IMR-90 (cell line): ENCODE data around the gene PPP2R5A. TPM values are rescaled to one million over a fixed set of nuclear protein-coding genes. Genes with fewer than 3 reads are reported as not detected.

Experiments used
- ATAC-seq: fragments of 200-7000 bp; cut with Tn5 transposase; 2 replicates; pipeline ENCODE4 v1.9.1; 2020; ENCODE audit warnings: low read depth, mild to moderate bottlenecking, moderate library complexity
- BruUV-seq: library from RNA; stranded (reverse); fragments of 400-500 nt; replicated peaks from 2 replicates; lab custom pipeline; 2021; lab: Mats Ljungman, UMichigan
- CTCF ChIA-PET: fragments of 300-600 bp; formaldehyde crosslinking; extraction: SDS; loops from one replicate; lab custom pipeline; 2021; ENCODE audit warnings: antibody characterized with exemption; lab: Yijun Ruan, JAX
- POLR2A ChIA-PET: fragments of 300-600 bp; sonication (Branson Sonifier 250); formaldehyde crosslinking; loops from one replicate; lab custom pipeline; 2022; ENCODE audit warnings: antibody characterized with exemption; ENCODE audit not compliant: unreplicated experiment; lab: Charles Lee
- DNase-seq: peaks from one replicate; pipeline ENCODE4 v3.0.0; 2013
- H2AFZ ChIP-seq: replicated peaks from 2 replicates; pipeline ENCODE3; 2013; ENCODE audit warnings: low read length, mild to moderate bottlenecking; ENCODE audit not compliant: poor library complexity
- H2AK5ac ChIP-seq: 2 replicates; pipeline ENCODE4 v1.6.1; 2013; ENCODE audit warnings: low read depth, low read length, inconsistent platforms
- H2AK9ac ChIP-seq: replicated peaks from 2 replicates; pipeline ENCODE3; 2013; ENCODE audit warnings: mild to moderate bottlenecking, low read depth, low read length, moderate library complexity; ENCODE audit not compliant: poor library complexity
- H2BK120ac ChIP-seq: 2 replicates; pipeline ENCODE4 v1.6.1; 2013; ENCODE audit warnings: low read depth, low read length, inconsistent platforms
- H2BK15ac ChIP-seq: 3 replicates; pipeline ENCODE4 v1.6.1; 2013; ENCODE audit warnings: low read depth, low read length, inconsistent platforms
- H2BK20ac ChIP-seq: 2 replicates; pipeline ENCODE4 v1.6.1; 2013; ENCODE audit warnings: low read depth, mild to moderate bottlenecking, inconsistent platforms, low read length, moderate library complexity
- H2BK5ac ChIP-seq: 2 replicates; pipeline ENCODE4 v1.6.1; 2013; ENCODE audit warnings: mild to moderate bottlenecking, low read depth, low read length, inconsistent platforms; ENCODE audit not compliant: poor library complexity, severe bottlenecking
- H3K14ac ChIP-seq: replicated peaks from 2 replicates; pipeline ENCODE4 v1.6.1; 2013; ENCODE audit warnings: low read depth, low read length, inconsistent platforms
- H3K18ac ChIP-seq: 2 replicates; pipeline ENCODE4 v1.6.1; 2013; ENCODE audit warnings: low read depth, low read length, control low read depth
- H3K23ac ChIP-seq: 2 replicates; pipeline ENCODE4 v1.6.1; 2013; ENCODE audit warnings: low read depth, low read length, inconsistent platforms
- H3K27ac ChIP-seq: 2 replicates; pipeline ENCODE4 v1.5.1; 2013; ENCODE audit warnings: mild to moderate bottlenecking, control low read depth, low read length; ENCODE audit not compliant: insufficient read depth
- H3K27me3 ChIP-seq: 2 replicates; pipeline ENCODE4 v1.6.1; 2013; ENCODE audit warnings: low read length; ENCODE audit not compliant: control insufficient read depth, insufficient read depth
- H3K36me3 ChIP-seq: 2 replicates; pipeline ENCODE4 v1.6.1; 2013; ENCODE audit warnings: low read length, mixed read lengths; ENCODE audit not compliant: control insufficient read depth, insufficient read depth
- H3K4ac ChIP-seq: 2 replicates; pipeline ENCODE4 v1.6.1; 2013; ENCODE audit warnings: low read depth, low read length, inconsistent platforms
- H3K4me1 ChIP-seq: 2 replicates; pipeline ENCODE4 v1.6.1; 2013; ENCODE audit warnings: low read length, mixed read lengths; ENCODE audit not compliant: control insufficient read depth, insufficient read depth
- H3K4me2 ChIP-seq: 2 replicates; pipeline ENCODE4 v1.6.1; 2013; ENCODE audit warnings: low read depth, mild to moderate bottlenecking, control low read depth, low read length, moderate library complexity
- H3K4me3 ChIP-seq: 2 replicates; pipeline ENCODE4 v1.5.1; 2013; ENCODE audit warnings: low read depth, mild to moderate bottlenecking, control low read depth, low read length, moderate library complexity; ENCODE audit not compliant: insufficient read depth
- H3K56ac ChIP-seq: 2 replicates; pipeline ENCODE4 v1.6.1; 2013; ENCODE audit warnings: low read length, inconsistent platforms; ENCODE audit not compliant: insufficient read depth; ENCODE audit errors: extremely low read depth
- H3K79me1 ChIP-seq, 2 experiments: 2 replicates each; pipeline ENCODE4 v1.6.1; 2013; ENCODE audit warnings: low read length in 2 of 2, inconsistent platforms in 1 of 2, low read depth in 1 of 2
- H3K9ac ChIP-seq: 2 replicates; pipeline ENCODE4 v1.6.1; 2013; ENCODE audit warnings: low read depth, low read length, control low read depth
- H3K9me1 ChIP-seq: 2 replicates; pipeline ENCODE4 v1.6.1; 2013; ENCODE audit warnings: low read length, inconsistent platforms; ENCODE audit not compliant: insufficient read depth
- H3K9me3 ChIP-seq: 2 replicates; pipeline ENCODE4 v1.6.1; 2013; ENCODE audit warnings: low read length; ENCODE audit not compliant: control insufficient read depth, insufficient read depth
- H4K20me1 ChIP-seq: 2 replicates; pipeline ENCODE4 v1.6.1; 2013; ENCODE audit warnings: low read length, inconsistent platforms; ENCODE audit not compliant: insufficient read depth
- H4K5ac ChIP-seq: 2 replicates; pipeline ENCODE4 v1.6.1; 2013; ENCODE audit warnings: mild to moderate bottlenecking, low read depth, low read length, control low read depth
- H4K8ac ChIP-seq, 2 experiments: 2 replicates each; pipeline ENCODE4 v1.6.1; 2013; ENCODE audit warnings: low read depth in 2 of 2, low read length in 2 of 2, control low read depth in 1 of 2, inconsistent platforms in 1 of 2
- H4K91ac ChIP-seq: 2 replicates; pipeline ENCODE4 v1.6.1; 2013; ENCODE audit warnings: low read depth, low read length, inconsistent platforms; ENCODE audit not compliant: insufficient read depth
- MAFK ChIP-seq: IDR thresholded peaks from 2 replicates; pipeline ENCODE4 v1.6.1; 2012; ENCODE audit warnings: low read depth, low read length, improper control_type of control experiment
- WGBS, 2 experiments: methylation state at CpG; one replicate each; pipeline versions ENCODE4 v1.1.5 to v1.1.7; 2013; ENCODE audit warnings: missing lambda C conversion rate in 2 of 2; ENCODE audit not compliant: insufficient read length in 1 of 2; ENCODE audit errors: extremely low coverage in 2 of 2; 5-methylcytosine and 5-hydroxymethylcytosine counted together
- dilution Hi-C: fragments of 300-500 bp; cut with HindIII; formaldehyde crosslinking; loops from one replicate; pipeline ENCODE4 v1.14.3; 2018; ENCODE audit warnings: low sequenced_read_pairs; ENCODE audit not compliant: unreplicated experiment
- in situ Hi-C: fragments of 300-500 bp; cut with MboI; formaldehyde crosslinking; loops from 3 replicates; pipeline ENCODE4 v1.14.3; 2019; ENCODE audit warnings: low sequenced_read_pairs, inconsistent platforms, mixed read lengths
- intact Hi-C: fragments of 100-400 bp; cut with micrococcal nuclease; formaldehyde crosslinking; loops from 2 replicates; pipeline ENCODE4 v1.10.0; 2022
- polyA plus RNA-seq, 3 experiments: library from polyadenylated mRNA; depleted of rRNA; stranded (reverse); fragments of >200 nt; gene quantifications; 2 replicates each; pipeline ENCODE4 v1.2.3, GENCODE V29; 2012; ENCODE audit warnings: low replicate concordance in 1 of 3
- total RNA-seq: library from RNA; depleted of rRNA; stranded (reverse); fragments of >200 nt; gene quantifications from 2 replicates; pipeline ENCODE4 v1.2.3, GENCODE V29; 2012

PPP2R5A gene
- total and polyA plus RNA-seq, 2 of the 4 experiments (the other 2 are of a cell fraction): 8.4 to 12.6 TPM

DNA sequence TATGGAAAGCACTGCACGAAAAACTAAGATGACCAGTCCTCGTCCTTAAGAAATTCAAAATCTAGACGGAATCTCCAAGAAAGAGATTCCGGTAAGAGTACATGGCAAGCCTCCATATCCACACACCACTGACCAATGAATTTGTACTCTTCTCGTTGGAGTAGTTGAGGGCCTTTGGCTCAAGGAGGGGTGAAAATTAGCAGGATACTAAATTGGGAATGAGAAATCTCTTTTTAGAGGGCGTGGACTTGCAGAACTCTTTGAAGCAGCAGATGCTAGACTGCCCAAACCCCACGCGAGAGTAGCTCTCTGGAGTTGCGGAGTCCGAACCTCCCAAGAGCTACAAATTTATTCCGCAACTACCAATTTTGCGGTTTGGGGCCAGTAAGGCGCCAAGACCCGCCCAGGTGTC is 872 bp upstream of the PPP2R5A start:
- TF ChIP-seq MAFK: no peak
- WGBS, 2 experiments: 3% methylated on average over 6 of the region's 14 CpGs; no CpG with 5 or more reads in 1 of the 2 experiments
- H2AK5ac ChIP-seq: no peak overlapping the region
- peaks cover 4% of the 10 kb centered on the region for H3K4me1 ChIP-seq
- no peaks in the 10 kb centered on the region for H3K27me3 ChIP-seq
- H4K8ac ChIP-seq: peak overlapping the region in 1 of 2 experiments; percentile 75; a peak in 1 of 4 replicates
- BruUV-seq: no TSS peak
- no peak overlapping the region for H3K18ac ChIP-seq
- no peak overlapping the region for H2BK5ac ChIP-seq
- peak overlapping the region; percentile 72 for H3K4me2 ChIP-seq
- H2AK9ac ChIP-seq: peak overlapping the region; percentile 77
- peaks cover 15% of the 10 kb centered on the region; the same call in 1 of the 2 replicates for H4K20me1 ChIP-seq
- H3K79me1 ChIP-seq: peaks cover 8 to 31% of the 10 kb centered on the region in 2 experiments; a peak in 2 of 4 replicates
- intact Hi-C loops (no loop called here), in situ Hi-C loops (no loop called here), dilution Hi-C loops (no loop called here)
- H3K4me3 ChIP-seq: peak overlapping the region; percentile 85
- no peaks in the 10 kb centered on the region for H3K9me3 ChIP-seq
- H3K4ac ChIP-seq: no peak overlapping the region; the same call in 1 of the 2 replicates
- H2BK120ac ChIP-seq: no peak overlapping the region
- no peak overlapping the region for H3K56ac ChIP-seq
- no peak overlapping the region for H2BK15ac ChIP-seq
- H3K36me3 ChIP-seq: no peaks in the 10 kb centered on the region
- DNase-seq (peak; percentile 16), ATAC-seq (no peak)
- POLR2A ChIA-PET: no interaction called here
- peak overlapping the region; percentile 42 for H3K9ac ChIP-seq
- H4K91ac ChIP-seq: peak overlapping the region; percentile 7; the same call in 1 of the 2 replicates
- H3K9me1 ChIP-seq: no peaks in the 10 kb centered on the region; the same call in 1 of the 2 replicates
- H2BK20ac ChIP-seq: no peak overlapping the region
- peak overlapping the region; percentile 71; the same call in 1 of the 2 replicates for H3K27ac ChIP-seq
- H3K23ac ChIP-seq: peak overlapping the region; percentile 11; the same call in 1 of the 2 replicates
- H3K14ac ChIP-seq: 0 out of 2 replicates have a peak overlapping the region, but pooled peaks have one; percentile 8
- CTCF ChIA-PET: no interaction called here
- peak overlapping the region; percentile 99 for H2AFZ ChIP-seq
- no peak overlapping the region for H4K5ac ChIP-seq
